K562 (cell line): Measurements from ENCODE around the gene PHKA2. TPM values are rescaled to one million over a fixed set of nuclear protein-coding genes. Genes with fewer than 3 reads are reported as not detected.

Experiments used
- ATAC-seq: fragments of 200-7000 bp; cut with Tn5 transposase; 3 replicates; pipeline ENCODE4 v1.9.1; 2020; ENCODE audit warnings: moderate library complexity
- BruUV-seq: library from RNA; stranded (reverse); fragments of 400-500 nt; replicated peaks from 2 replicates; lab custom pipeline; 2021; lab: Mats Ljungman, UMichigan
- CTCF ChIA-PET: fragments of 300-600 bp; formaldehyde crosslinking; extraction: SDS; loops from one replicate; lab custom pipeline; 2021; ENCODE audit warnings: low intra/inter-chr PET ratio; lab: Yijun Ruan, JAX
- POLR2A ChIA-PET: fragments of 300-600, 350-650 bp; sonication (Branson Sonifier 250); formaldehyde crosslinking; extraction: SDS; loops from one replicate; lab custom pipeline; 2021; ENCODE audit warnings: antibody characterized with exemption, inconsistent platforms; lab: Yijun Ruan, JAX
- DNase-seq, 4 experiments: peaks; one replicate each; pipeline versions ENCODE4 v3.0.0 to v3.0.0-alpha.2; 2011 to 2018; ENCODE audit warnings: low spot score in 3 of 4, mixed read lengths in 3 of 4; ENCODE audit errors: extremely low read depth in 1 of 4
- FAIRE-seq: peaks from 2 replicates; lab custom pipeline; 2011; peaks lifted over from hg19 to GRCh38; lab: Jason Lieb, UNC
- H2AFZ ChIP-seq: 2 replicates; pipeline ENCODE4 v1.6.0; 2011; ENCODE audit warnings: low read depth, low read length, control low read depth, inconsistent platforms
- H3K27ac ChIP-seq: fragments of 200-600 bp; 3 replicates; pipeline ENCODE4 v1.8.0; 2011; ENCODE audit warnings: low read depth, mild to moderate bottlenecking, control low read depth, inconsistent platforms, low read length, moderate library complexity, mixed read lengths; ENCODE audit errors: extremely low read depth
- H3K27me3 ChIP-seq, 2 experiments: fragments of 300-600 bp in 1 of 2; 2 replicates in 1 of 2; 3 replicates in 1 of 2; pipeline versions ENCODE4 v1.6.0 to v1.8.0; 2011; ENCODE audit warnings: inconsistent platforms in 2 of 2, low read length in 2 of 2, mild to moderate bottlenecking in 1 of 2, mixed read lengths in 1 of 2, moderate library complexity in 1 of 2; ENCODE audit not compliant: control insufficient read depth in 2 of 2, insufficient read depth in 2 of 2
- H3K36me3 ChIP-seq: fragments of 300-600 bp; 3 replicates; pipeline ENCODE4 v1.8.0; 2011; ENCODE audit warnings: mild to moderate bottlenecking, low read length, inconsistent platforms; ENCODE audit not compliant: control insufficient read depth, insufficient read depth
- H3K4me1 ChIP-seq, 2 experiments: fragments of 200-600 bp in 1 of 2; replicated peaks in 1 of 2; 2 replicates in 1 of 2; 3 replicates in 1 of 2; pipeline versions ENCODE4 v1.5.1 to v1.8.0; 2011; ENCODE audit warnings: inconsistent platforms in 2 of 2, low read length in 2 of 2, mild to moderate bottlenecking in 1 of 2, mixed read lengths in 1 of 2, moderate library complexity in 1 of 2; ENCODE audit not compliant: control insufficient read depth in 2 of 2, insufficient read depth in 2 of 2
- H3K4me2 ChIP-seq: 2 replicates; pipeline ENCODE4 v1.6.1; 2011; ENCODE audit warnings: low read length, control low read depth, inconsistent platforms, mixed read lengths; ENCODE audit not compliant: insufficient read depth
- H3K4me3 ChIP-seq: fragments of 200-600 bp; sonication (generic), shearing (Covaris generic); 2 replicates; pipeline ENCODE4 v1.5.1; 2016; ENCODE audit warnings: control low read depth, inconsistent platforms
- H3K79me2 ChIP-seq: fragments of 200-600 bp; 3 replicates; pipeline ENCODE4 v1.8.0; 2011; ENCODE audit warnings: low read length, inconsistent platforms; ENCODE audit not compliant: control insufficient read depth, insufficient read depth
- H3K9ac ChIP-seq, 2 experiments: 2 replicates each; pipeline versions ENCODE4 v1.6.0 to v1.6.1; 2011; ENCODE audit warnings: low read depth in 2 of 2, low read length in 2 of 2, control low read depth in 1 of 2, inconsistent platforms in 1 of 2, mild to moderate bottlenecking in 1 of 2, mixed read lengths in 1 of 2; ENCODE audit not compliant: insufficient read depth in 1 of 2
- H3K9me1 ChIP-seq: one replicate; pipeline ENCODE4 v1.6.0; 2011; ENCODE audit warnings: inconsistent platforms, mild to moderate bottlenecking, low read length, moderate library complexity; ENCODE audit not compliant: control insufficient read depth, insufficient read depth
- H3K9me3 ChIP-seq: replicated peaks from 2 replicates; pipeline ENCODE4 v1.5.1; 2011; ENCODE audit warnings: low read depth, low read length, inconsistent platforms; ENCODE audit not compliant: control insufficient read depth, insufficient read depth
- H4K20me1 ChIP-seq: replicated peaks from 2 replicates; pipeline ENCODE4 v1.6.1; 2011; ENCODE audit warnings: low read length, inconsistent platforms, mixed read lengths; ENCODE audit not compliant: control insufficient read depth, insufficient read depth
- BHLHE40 ChIP-seq: IDR thresholded peaks from 2 replicates; pipeline ENCODE4 v1.6.1; 2011; ENCODE audit warnings: low read length, improper control_type of control experiment
- C11orf30 ChIP-seq: fragments of 450-650 bp; IDR thresholded peaks from 2 replicates; pipeline ENCODE4 v1.6.1; 2016; ENCODE audit warnings: low read depth, mild to moderate bottlenecking
- CBFA2T3 ChIP-seq: fragments of 450-650 bp; IDR thresholded peaks from 2 replicates; pipeline ENCODE4 v1.6.1; 2017
- CBFB ChIP-seq: sonication (generic); formaldehyde crosslinking; IDR thresholded peaks from 2 replicates; pipeline ENCODE4 v1.4.0; 2020; ENCODE audit warnings: mild to moderate bottlenecking, missing genetic modification reagents
- CXXC5 ChIP-seq: fragments of 250-450 bp; sonication (Bioruptor Pico); IDR thresholded peaks from 2 replicates; pipeline ENCODE4 v1.8.0; 2022; ENCODE audit warnings: inconsistent platforms, mild to moderate bottlenecking, moderate library complexity
- ELF2 ChIP-seq: fragments of 250-450 bp; sonication (Bioruptor Pico); IDR thresholded peaks from 2 replicates; pipeline ENCODE4 v1.5.0; 2021; ENCODE audit warnings: mild to moderate bottlenecking
- ETV6 ChIP-seq, 3 experiments: fragments of 150-350 bp in 1 of 3; sonication (generic) in 1 of 3; formaldehyde crosslinking in 1 of 3; IDR thresholded peaks; 2 replicates each; pipeline versions ENCODE4 v1.6.1 to v1.8.0; 2014 to 2022; ENCODE audit warnings: borderline replicate concordance in 2 of 3, low read depth in 2 of 3, antibody characterized with exemption in 1 of 3, low read length in 1 of 3, mild to moderate bottlenecking in 1 of 3, missing genetic modification reagents in 1 of 3
- KDM1A ChIP-seq, 2 experiments: fragments of 450-650 bp; IDR thresholded peaks; 2 replicates each; pipeline ENCODE4 v1.6.1; 2016; ENCODE audit warnings: mild to moderate bottlenecking in 2 of 2
- KDM4B ChIP-seq, 2 experiments: fragments of 450-650 bp in 1 of 2; sonication (generic) in 1 of 2; IDR thresholded peaks; 2 replicates each; pipeline ENCODE4 v1.6.1; 2016 to 2017; ENCODE audit warnings: borderline replicate concordance in 2 of 2, antibody characterized with exemption in 1 of 2, low read depth in 1 of 2, mild to moderate bottlenecking in 1 of 2
- MAZ ChIP-seq, 2 experiments: fragments of 450-650 bp in 1 of 2; sonication (generic) in 1 of 2; formaldehyde crosslinking; IDR thresholded peaks in 1 of 2; conservative IDR thresholded peaks in 1 of 2; 2 replicates each; pipeline versions ENCODE4 v1.4.0 to v1.5.0; 2020; ENCODE audit warnings: mild to moderate bottlenecking in 1 of 2, missing genetic modification reagents in 1 of 2
- NEUROD1 ChIP-seq: fragments of 150-350 bp; IDR thresholded peaks from 2 replicates; pipeline ENCODE4 v1.6.1; 2014; ENCODE audit warnings: borderline replicate concordance, low read length, low read depth; ENCODE audit not compliant: partially characterized antibody
- NFE2L1 ChIP-seq: fragments of 450-650 bp; IDR thresholded peaks from 2 replicates; pipeline ENCODE4 v1.6.1; 2016; ENCODE audit warnings: missing genetic modification characterization, low read depth, mild to moderate bottlenecking, missing compliant biosample characterization, moderate library complexity, borderline replicate concordance
- NFIX ChIP-seq: fragments of 250-450 bp; sonication (Bioruptor Pico); IDR thresholded peaks from 2 replicates; pipeline ENCODE4 v1.4.0; 2020; ENCODE audit warnings: low read depth, mild to moderate bottlenecking, moderate library complexity
- NR2F6 ChIP-seq: fragments of 450-650 bp; formaldehyde crosslinking; IDR thresholded peaks from 2 replicates; pipeline ENCODE4 v1.4.0; 2020; ENCODE audit warnings: mild to moderate bottlenecking
- NRF1 ChIP-seq, 2 experiments: fragments of 450-650 bp; IDR thresholded peaks in 1 of 2; conservative IDR thresholded peaks in 1 of 2; 2 replicates each; pipeline ENCODE4 v1.6.1; 2014; ENCODE audit warnings: mild to moderate bottlenecking in 2 of 2
- PCBP1 ChIP-seq: fragments of 200-400 bp; formaldehyde crosslinking; IDR thresholded peaks from 2 replicates; pipeline ENCODE4 v1.6.1; 2018; ENCODE audit warnings: mild to moderate bottlenecking, low read depth, low read length; ENCODE audit not compliant: poor library complexity, severe bottlenecking
- RB1 ChIP-seq: fragments of 450-650 bp; IDR thresholded peaks from 2 replicates; pipeline ENCODE4 v1.6.1; 2017; ENCODE audit warnings: low read depth, mild to moderate bottlenecking
- RCOR1 ChIP-seq, 2 experiments: IDR thresholded peaks; 2 replicates each; pipeline ENCODE4 v1.6.1; 2012; ENCODE audit warnings: low read depth in 2 of 2, low read length in 2 of 2, borderline replicate concordance in 1 of 2, improper control_type of control experiment in 1 of 2
- SMAD2 ChIP-seq: fragments of 150-350 bp; IDR thresholded peaks from 2 replicates; pipeline ENCODE4 v1.6.1; 2014; ENCODE audit warnings: low read depth, mild to moderate bottlenecking, low read length
- TOE1 ChIP-seq, 2 experiments: fragments of 450-650 bp in 1 of 2; sonication (generic) in 1 of 2; formaldehyde crosslinking in 1 of 2; IDR thresholded peaks; 2 replicates each; pipeline versions ENCODE4 v1.7.1 to v1.8.0; 2016 to 2022; ENCODE audit warnings: borderline replicate concordance in 2 of 2, mild to moderate bottlenecking in 2 of 2, antibody characterized with exemption in 1 of 2, inconsistent platforms in 1 of 2, low read depth in 1 of 2, missing genetic modification reagents in 1 of 2, moderate library complexity in 1 of 2
- ZEB2 ChIP-seq: fragments of 450-650 bp; IDR thresholded peaks from 2 replicates; pipeline ENCODE4 v1.6.1; 2016
- ZNF696 ChIP-seq: fragments of 250-450 bp; sonication (Bioruptor Pico); conservative IDR thresholded peaks from 2 replicates; pipeline ENCODE4 v1.4.0; 2020; ENCODE audit warnings: mild to moderate bottlenecking, moderate library complexity
- WGBS: fragments of 100-300 bp; shearing (Covaris generic); methylation state at CpG from one replicate; pipeline ENCODE4 v1.1.6; 2016; ENCODE audit warnings: low coverage, mixed read lengths; ENCODE audit not compliant: insufficient coverage; ENCODE audit errors: missing lambda C conversion rate; 5-methylcytosine and 5-hydroxymethylcytosine counted together
- in situ Hi-C: fragments of 300-500 bp; cut with MboI; formaldehyde crosslinking; loops from 4 replicates; pipeline ENCODE4 v1.15.0; 2018; ENCODE audit warnings: inconsistent platforms, mixed read lengths
- intact Hi-C: fragments of 100-400 bp; cut with micrococcal nuclease; formaldehyde crosslinking; loops from 2 replicates; pipeline ENCODE4 v1.14.2; 2022
- polyA plus RNA-seq, 8 experiments: library from polyadenylated mRNA; depleted of rRNA in 4 of 8; stranded (reverse) in 5 of 8; unstranded in 3 of 8; fragments of >200 nt; fragmentation: Nextera tagmentation in 2 of 8; fragmentation: Illumina TruSeq in 1 of 8; extraction: Ambion mirVana in 2 of 8; extraction: Trizol in 1 of 8; gene quantifications; 2 replicates each; pipeline versions ENCODE4 v1.2.1 to v1.2.3, GENCODE V29; 2011 to 2014; ENCODE audit warnings: inconsistent platforms in 1 of 8, missing spikeins in 1 of 8
- total RNA-seq, 7 experiments: library from RNA; depleted of rRNA in 6 of 7; stranded (reverse); fragments of >200 nt in 6 of 7; fragmentation: Illumina TruSeq in 2 of 7; extraction: Trizol in 2 of 7; gene quantifications; 2 replicates each; pipeline versions ENCODE4 v1.2.1 to v1.2.3, GENCODE V29; 2011 to 2021; ENCODE audit warnings: low replicate concordance in 1 of 7

PHKA2 gene
- total and polyA plus RNA-seq, 9 of the 15 experiments (the other 6 are each of a cell fraction or from before 2014, with no cell fraction given), result 2.8 to 33.1 (median 20.3) TPM

GRCh38 chrX:18984381-18985185 lies 669 bp upstream of the PHKA2 start:
- BruUV-seq, result no TSS peak
- POLR2A ChIA-PET, result interaction anchor here (0.5 to 0.9 kb wide), 4 partner anchors 9 to 21 kb away, joined by 3 to 4 read pairs (median 4); no protein-coding TSS in a partner anchor
- WGBS, result under 1% methylated on average over 22 of the region's 71 CpGs
- TF ChIP-seq CBFA2T3, result no peak
- TF ChIP-seq NEUROD1, result peak; percentile 15
- TF ChIP-seq CBFB, result no peak
- TF ChIP-seq ETV6 (IDR thresholded peaks at IDR 0.05; ENCODE audit: borderline replicate concordance in 1 of 2, low read depth in 2 of 2, low read length in 1 of 2), result 0 out of 4 replicates have a peak, but pooled peaks of 1 of the 2 experiments have one; percentile 31
- TF ChIP-seq ETV6 (CRISPR knock-in tag; IDR thresholded peaks at IDR 0.05; ENCODE audit: borderline replicate concordance), result no peak
- TF ChIP-seq C11orf30, result peak; percentile 97
- no peak for TF ChIP-seq SMAD2
- TF ChIP-seq ZEB2, result peak; percentile 92
- TF ChIP-seq PCBP1, result peak; percentile 79
- TF ChIP-seq TOE1 (IDR thresholded peaks at IDR 0.05; ENCODE audit: borderline replicate concordance), result peak; percentile 90; the same call in 1 of the 2 replicates
- no peak for TF ChIP-seq TOE1 (CRISPR knock-in tag; IDR thresholded peaks at IDR 0.05; ENCODE audit: borderline replicate concordance, low read depth)
- no peak for TF ChIP-seq KDM1A (IDR thresholded peaks at IDR 0.05)
- no peak for TF ChIP-seq NR2F6
- no peak for TF ChIP-seq NFIX (CRISPR knock-in tag)
- no peak for TF ChIP-seq RCOR1 (IDR thresholded peaks at IDR 0.05; ENCODE audit: borderline replicate concordance in 1 of 2, low read depth in 2 of 2, low read length in 2 of 2)
- peak; percentile 82 to 87 for TF ChIP-seq MAZ (CRISPR knock-in tag; conservative IDR thresholded peaks at IDR 0.05 in 1 of 2, IDR thresholded peaks at IDR 0.05 in 1 of 2)
- 0 out of 4 replicates have a peak, but pooled peaks of 1 of the 2 experiments have one; percentile 44 for TF ChIP-seq KDM4B (IDR thresholded peaks at IDR 0.05; ENCODE audit: borderline replicate concordance in 2 of 2, low read depth in 1 of 2)
- no peak for TF ChIP-seq ZNF696
- TF ChIP-seq NRF1 (conservative IDR thresholded peaks at IDR 0.05 in 1 of 2, IDR thresholded peaks at IDR 0.05 in 1 of 2), result 0 out of 4 replicates have a peak, but pooled peaks of 1 of the 2 experiments have one; percentile 24
- TF ChIP-seq CXXC5 (CRISPR knock-in tag), result peak; percentile 57; the same call in 1 of the 2 replicates
- peak; percentile 69 for TF ChIP-seq RB1
- TF ChIP-seq BHLHE40, result peak; percentile 36; the same call in 1 of the 2 replicates
- TF ChIP-seq NFE2L1 (tag), result no peak
- peak; percentile 70 for TF ChIP-seq ELF2 (CRISPR knock-in tag)

More at GRCh38 chrX:18984381-18985185, 669 bp upstream of the PHKA2 start:
- no peaks in the 10 kb centered on the region for H4K20me1 ChIP-seq
- H3K9me1 ChIP-seq, result no peaks in the 10 kb centered on the region
- H3K9ac ChIP-seq, result peak overlapping the region; percentile 87 to 97
- intact Hi-C loops, result no loop called here
- peak; percentile 88 to 92 (median 88) for DNase-seq
- peak overlapping the region; percentile 99 for H2AFZ ChIP-seq
- H3K27ac ChIP-seq, result peak overlapping the region; percentile 92
- peak; percentile 93 for ATAC-seq
- peak; percentile 55 for FAIRE-seq
- peaks cover 0 to 3% of the 10 kb centered on the region in 2 experiments; a peak in 3 of 5 replicates for H3K4me1 ChIP-seq
- no peaks in the 10 kb centered on the region for H3K27me3 ChIP-seq
- peak overlapping the region; percentile 85 for H3K4me3 ChIP-seq
- H3K9me3 ChIP-seq, result no peaks in the 10 kb centered on the region
- H3K4me2 ChIP-seq, result peak overlapping the region; percentile 92
- CTCF ChIA-PET, result no interaction called here
- peaks cover 32% of the 10 kb centered on the region for H3K79me2 ChIP-seq
- in situ Hi-C loops, result no loop called here
- H3K36me3 ChIP-seq, result peaks cover 5% of the 10 kb centered on the region; the same call in 1 of the 3 replicates
